Measurements from ENCODE around the gene ARHGEF12.
A peak's percentile ranks its signal among the peaks of the same experiment; 100 is the strongest.

Gene ARHGEF12

DNA sequence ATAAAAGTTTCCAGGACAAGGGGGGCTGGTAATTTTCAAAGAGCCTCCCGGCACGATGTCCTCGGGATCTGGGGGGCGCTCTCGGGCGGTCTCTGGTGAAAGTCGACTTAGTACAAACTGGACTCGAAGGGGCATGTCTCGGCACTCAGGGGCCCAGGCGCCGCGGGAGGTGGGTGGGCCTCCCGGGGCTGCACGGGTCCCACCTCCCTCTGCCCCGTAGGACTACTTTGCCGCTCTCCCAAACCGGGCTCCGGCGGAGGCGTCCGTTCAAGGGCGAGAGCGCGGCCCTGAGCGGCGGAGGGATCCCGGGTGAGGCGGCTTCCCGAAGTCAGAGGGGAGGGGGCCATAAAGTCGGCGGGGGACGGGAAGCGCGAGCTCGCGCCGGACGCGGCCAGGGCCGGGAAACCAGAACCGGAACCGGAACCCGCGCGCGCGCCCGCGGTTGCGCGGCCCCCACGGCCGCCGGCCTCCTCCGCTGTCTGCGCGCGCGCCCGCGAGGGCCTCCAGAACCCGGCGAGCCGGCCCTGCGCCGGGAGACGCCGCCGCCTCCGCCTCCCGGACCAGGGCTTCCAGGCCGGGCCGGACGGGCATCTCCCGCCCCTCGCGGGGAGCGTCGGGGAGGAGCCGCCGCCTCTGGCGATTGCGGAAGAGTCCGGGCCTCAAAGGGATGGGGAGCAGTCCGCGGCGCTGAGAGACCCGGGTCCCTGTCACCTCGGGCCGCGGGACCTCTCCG is at the start of gene ARHGEF12:
TSS of gene ARHGEF12 (plus strand) at position 506 of the 733 bp plus-strand sequence. CDS start 831 bp downstream, outside the sequence.
- DNase-seq (ENCODE audit: low spot score) (peak; percentile 76), FAIRE-seq (no peak)

GRCh38 chr11:120288021-120288420 is 48.2 kb upstream of the ARHGEF12 start:
- FAIRE-seq: no peak
- no peak for DNase-seq (ENCODE audit: low spot score)

DNA sequence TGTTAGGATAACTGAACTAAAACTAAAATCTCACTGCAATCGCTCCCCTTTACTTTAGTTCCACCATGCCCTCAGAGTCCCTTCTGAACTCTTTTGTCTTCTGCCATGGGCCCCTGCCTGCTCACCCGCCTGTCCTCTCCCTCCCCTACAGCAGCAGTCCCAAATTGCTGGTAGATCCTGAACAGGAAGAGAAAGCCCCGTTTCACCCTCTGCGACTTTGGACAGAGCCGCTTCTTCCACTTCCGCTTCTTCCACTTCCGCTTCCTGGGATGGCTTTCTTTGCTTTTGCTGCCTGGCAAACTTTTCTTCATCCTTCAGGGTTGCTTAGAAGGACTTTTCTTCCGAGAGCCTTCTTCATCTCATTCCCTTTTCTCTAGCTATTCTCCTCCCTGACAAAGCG is 46.8 kb upstream of the ARHGEF12 start:
- DNase-seq (ENCODE audit: low spot score) (no peak), FAIRE-seq (no peak)

DNA sequence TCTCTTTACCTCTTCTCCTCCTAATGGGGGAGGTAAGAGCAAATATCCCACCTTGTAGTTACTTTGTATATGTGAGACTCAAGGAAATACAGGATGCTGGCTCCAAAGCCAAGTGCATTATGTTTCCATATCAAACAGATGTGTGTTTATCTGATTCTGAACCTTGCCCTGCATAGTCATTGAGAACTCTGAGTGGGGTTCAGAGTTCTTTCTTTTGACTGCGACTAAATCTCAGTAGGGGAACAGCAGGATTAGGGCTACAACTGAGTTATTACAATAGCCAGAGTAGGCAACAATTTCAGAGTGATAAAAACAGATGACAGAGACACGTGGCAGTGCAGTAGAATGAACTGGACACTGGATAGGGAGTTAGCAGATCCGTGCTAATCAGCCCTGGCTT is 45.3 kb upstream of the ARHGEF12 start:
- FAIRE-seq: no peak

DNA sequence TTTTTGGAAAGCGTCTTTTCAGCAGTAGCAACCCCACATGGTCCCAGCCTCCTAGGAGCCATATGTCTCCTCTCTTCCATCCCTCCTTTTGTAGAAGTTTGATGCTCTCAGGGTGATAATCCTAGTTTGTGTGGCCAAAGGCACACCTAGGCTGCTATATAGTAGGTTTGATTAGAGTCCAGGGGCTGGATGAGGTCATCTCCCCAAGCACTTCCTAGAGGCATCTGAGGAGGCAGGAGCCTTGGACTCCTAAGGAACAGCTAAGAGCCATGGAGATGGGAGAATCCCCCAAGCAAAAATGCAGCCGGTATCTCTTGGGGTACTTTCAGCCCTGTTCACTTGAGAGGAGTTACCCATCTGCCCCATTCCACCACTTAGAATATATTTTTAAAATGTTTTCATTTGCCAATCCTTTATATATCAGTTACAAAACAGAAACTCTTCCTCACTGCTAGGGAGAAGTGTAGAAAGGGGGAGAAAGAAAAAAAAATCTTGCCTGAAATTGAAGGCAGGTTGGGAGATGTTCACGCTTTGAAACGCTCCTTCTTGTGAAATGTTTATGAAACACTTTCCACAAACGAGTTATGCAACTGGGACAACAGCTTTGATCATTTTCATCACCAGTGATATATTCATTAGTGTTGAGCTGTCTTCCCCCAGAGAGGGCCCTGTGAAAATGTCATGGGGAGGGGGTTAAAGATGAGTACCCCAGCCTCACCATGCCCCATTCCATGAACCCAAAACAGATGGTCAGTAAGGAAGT is 43.0 kb upstream of the ARHGEF12 start:
- FAIRE-seq: no peak
- no peak for DNase-seq (ENCODE audit: low spot score)

More for the DNA sequence above, 45.3 kb upstream of the ARHGEF12 start:
- no peak for DNase-seq (ENCODE audit: low spot score)

DNA sequence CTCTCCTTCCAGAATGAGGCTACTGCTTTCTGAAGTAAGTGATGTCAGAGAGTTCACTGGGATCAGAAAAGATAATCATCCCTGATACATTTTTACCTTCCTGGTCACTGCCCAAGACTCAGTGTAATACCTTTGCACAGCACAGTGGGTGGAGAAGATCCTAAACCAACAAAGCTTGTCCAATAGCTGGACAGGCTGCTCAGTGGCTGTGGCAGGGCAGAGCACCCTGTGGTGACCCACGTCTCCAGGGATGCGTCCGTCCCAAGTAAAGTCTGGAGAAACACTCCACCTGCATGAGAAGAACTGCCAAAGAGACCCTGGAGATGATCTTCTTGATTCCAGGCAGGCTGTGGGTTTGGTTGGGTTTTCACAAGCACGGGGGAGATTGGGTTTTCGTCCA is 42.1 kb upstream of the ARHGEF12 start:
- DNase-seq (ENCODE audit: low spot score): no peak
- no peak for FAIRE-seq

DNA sequence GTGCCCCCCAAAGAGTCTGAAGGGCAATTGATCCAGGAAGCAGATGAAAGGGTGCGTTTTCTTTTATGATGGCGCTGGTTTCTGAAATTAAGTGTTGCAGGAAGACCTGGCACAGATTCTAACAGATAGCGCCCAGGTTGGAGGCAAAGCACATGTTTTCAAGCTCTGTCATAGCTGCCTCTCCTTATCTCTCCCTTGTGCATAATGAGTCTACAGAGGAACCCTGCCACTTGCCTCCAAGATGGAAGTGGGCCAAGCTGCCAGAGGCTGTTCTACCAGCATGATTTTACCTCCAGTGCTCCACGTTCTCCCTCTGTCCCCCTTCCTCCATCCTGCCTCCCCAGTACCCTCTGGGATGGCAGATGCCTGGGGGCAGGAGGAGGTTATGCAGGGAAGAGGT is 41.1 kb upstream of the ARHGEF12 start:
- FAIRE-seq (no peak), DNase-seq (ENCODE audit: low spot score) (no peak)

DNA sequence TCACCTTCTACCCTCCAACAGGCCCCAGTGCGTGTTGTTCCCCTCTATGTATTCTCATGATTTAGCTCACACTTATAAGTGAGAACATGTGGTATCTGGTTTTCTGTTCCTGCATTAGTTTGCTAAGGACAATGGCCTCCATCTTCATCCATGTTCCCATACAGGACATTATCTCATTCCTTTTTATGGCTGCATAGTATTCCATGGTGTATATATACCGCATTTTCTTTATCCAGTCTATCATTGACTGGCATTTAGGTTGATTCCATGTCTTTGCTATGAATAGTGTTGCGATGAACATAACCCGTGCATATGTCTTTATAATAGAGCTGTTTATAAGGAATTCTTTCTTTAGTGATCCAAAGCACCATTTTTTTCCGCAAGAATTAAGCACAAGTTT is 39.7 kb upstream of the ARHGEF12 start:
- DNase-seq (ENCODE audit: low spot score): no peak
- FAIRE-seq: no peak

DNA sequence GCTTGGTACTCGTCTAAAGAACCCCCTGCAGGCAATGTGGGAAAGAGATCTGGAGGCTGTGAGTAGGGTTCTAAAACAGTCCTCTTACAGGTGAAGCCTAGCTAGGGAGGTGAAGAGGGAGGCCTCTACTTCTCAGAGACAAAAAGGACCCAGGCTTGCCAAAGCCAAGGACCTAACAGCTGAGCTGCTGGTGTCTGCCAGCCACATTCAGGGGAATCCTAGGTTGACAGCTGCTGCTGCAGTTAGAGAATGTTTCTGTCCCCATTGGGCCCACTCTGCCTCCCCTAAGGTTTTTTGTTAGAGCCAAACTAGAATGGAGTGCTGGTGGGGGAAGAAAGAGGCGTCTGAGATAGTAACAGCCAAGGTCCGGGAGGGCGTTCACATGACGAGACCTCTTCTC is 37.8 kb upstream of the ARHGEF12 start:
- FAIRE-seq (no peak), DNase-seq (ENCODE audit: low spot score) (no peak)

DNA sequence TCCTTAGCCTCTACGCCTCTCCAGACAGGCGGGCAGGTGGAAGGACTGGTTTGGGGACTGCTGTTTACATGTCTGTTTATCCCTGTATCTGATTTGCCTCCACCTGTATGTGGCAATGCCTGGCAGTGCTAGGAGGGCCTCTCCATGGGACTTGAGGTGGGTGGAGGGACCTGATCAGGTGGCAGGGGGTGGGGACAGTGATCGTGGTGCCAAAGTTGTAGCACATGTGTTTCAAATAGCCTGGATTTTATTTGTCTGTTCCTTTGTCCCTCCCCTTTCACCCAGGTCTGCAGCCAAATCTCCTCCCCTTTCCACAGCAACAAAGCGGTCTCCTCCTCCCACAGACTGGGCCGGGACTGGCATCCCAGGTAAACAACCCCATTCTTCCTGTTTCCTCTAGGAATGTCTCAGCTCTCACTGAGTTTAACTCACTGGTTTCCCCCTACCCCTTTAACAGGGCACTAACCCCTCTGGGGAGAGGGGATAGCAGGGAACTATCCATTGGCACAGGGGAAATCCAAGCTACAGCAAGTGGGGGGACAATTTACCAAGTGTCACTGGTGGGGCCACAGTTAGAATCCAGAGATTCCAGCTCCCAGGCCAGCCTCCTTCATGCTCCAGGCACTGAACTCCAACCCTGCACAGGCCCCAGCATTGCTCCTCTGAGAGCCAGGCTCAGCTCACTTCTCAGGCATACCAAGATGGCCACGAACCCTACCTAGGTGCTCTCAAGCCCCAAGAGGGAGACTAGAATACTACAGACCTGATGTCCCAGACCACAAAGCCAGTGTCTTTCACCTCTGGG is 34.0 kb upstream of the ARHGEF12 start:
- FAIRE-seq (no peak), DNase-seq (ENCODE audit: low spot score) (no peak)

GRCh38 chr11:120303004-120303637 is 33.1 kb upstream of the ARHGEF12 start:
- peak; percentile 48 for DNase-seq (ENCODE audit: low spot score)
- no peak for FAIRE-seq

DNA sequence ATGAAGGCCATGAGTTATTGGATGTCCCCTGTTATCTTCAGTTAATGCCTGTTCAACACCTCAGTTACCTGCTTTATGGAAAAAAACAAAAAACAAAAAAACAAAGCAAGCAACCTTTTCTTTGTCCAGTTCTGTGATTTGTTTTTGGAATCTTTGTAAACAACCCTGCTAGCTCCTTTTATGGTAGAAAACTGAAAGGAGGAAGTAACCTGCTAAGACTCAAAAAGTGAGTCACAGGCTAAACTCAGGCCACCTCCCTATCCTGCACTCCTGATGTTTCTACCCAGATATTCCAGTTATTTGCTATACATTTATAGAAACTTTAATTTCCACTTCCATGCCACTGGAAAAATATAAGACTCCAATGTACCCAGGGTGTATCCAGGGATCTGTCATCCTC is 31.7 kb upstream of the ARHGEF12 start:
- DNase-seq (ENCODE audit: low spot score) (peak; percentile 14), FAIRE-seq (no peak)

DNA sequence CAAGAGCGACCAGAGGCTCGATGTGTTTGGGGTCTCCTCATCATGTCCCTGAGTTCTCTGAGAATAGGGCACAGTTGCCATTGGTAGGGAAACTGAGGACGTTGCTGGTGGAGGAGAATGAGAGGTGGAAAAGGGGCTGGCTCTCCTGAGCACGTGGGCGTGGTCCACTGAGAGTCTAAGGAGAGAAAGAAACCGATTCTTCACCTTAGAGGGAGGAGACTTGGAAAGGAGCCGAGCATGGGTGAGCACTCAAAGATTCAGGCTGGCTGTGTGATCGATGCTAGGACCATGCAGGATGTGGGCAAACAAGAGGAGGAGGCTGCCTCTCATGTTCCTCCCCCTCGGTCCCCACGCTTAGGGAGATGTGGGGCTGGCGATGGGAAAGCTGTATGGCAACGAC is 30.9 kb upstream of the ARHGEF12 start:
- FAIRE-seq: no peak

GRCh38 chr11:120306519-120307242 is 29.5 kb upstream of the ARHGEF12 start:
- no peak for FAIRE-seq

More for the DNA sequence above, 30.9 kb upstream of the ARHGEF12 start:
- no peak for DNase-seq (ENCODE audit: low spot score)

DNA sequence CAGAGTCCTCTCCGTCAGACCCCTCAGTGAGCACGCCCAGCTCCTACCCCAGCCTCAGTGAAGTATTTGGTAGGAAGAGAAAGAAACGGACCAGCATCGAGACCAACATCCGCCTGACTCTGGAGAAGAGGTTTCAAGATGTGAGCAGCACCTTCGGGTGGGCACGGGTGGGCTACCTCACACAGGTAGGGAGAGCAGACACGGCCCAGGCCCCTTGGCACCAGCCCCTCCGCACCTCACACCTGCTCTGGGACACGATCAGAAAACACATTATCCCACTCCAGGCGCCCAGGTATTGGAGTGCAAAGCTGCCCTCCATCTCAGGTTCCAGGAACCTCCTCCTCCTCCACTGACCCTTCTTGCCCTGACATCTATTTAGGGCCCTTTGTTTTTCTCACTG is 28.7 kb upstream of the ARHGEF12 start:
- FAIRE-seq (no peak), DNase-seq (ENCODE audit: low spot score) (no peak)

More at GRCh38 chr11:120306519-120307242, 29.5 kb upstream of the ARHGEF12 start:
- DNase-seq (ENCODE audit: low spot score): peak; percentile 71

- DNase-seq (ENCODE audit: low spot score): no peak
- FAIRE-seq: no peak
These were observed 28.1 kb upstream of the ARHGEF12 start for GRCh38 chr11:120308081-120308480.

GRCh38 chr11:120310870-120311269 is 25.3 kb upstream of the ARHGEF12 start:
- DNase-seq (ENCODE audit: low spot score) (no peak), FAIRE-seq (no peak)

- DNase-seq (ENCODE audit: low spot score) (no peak), FAIRE-seq (no peak)
These were observed 21.4 kb upstream of the ARHGEF12 start for GRCh38 chr11:120314861-120315260.

DNA sequence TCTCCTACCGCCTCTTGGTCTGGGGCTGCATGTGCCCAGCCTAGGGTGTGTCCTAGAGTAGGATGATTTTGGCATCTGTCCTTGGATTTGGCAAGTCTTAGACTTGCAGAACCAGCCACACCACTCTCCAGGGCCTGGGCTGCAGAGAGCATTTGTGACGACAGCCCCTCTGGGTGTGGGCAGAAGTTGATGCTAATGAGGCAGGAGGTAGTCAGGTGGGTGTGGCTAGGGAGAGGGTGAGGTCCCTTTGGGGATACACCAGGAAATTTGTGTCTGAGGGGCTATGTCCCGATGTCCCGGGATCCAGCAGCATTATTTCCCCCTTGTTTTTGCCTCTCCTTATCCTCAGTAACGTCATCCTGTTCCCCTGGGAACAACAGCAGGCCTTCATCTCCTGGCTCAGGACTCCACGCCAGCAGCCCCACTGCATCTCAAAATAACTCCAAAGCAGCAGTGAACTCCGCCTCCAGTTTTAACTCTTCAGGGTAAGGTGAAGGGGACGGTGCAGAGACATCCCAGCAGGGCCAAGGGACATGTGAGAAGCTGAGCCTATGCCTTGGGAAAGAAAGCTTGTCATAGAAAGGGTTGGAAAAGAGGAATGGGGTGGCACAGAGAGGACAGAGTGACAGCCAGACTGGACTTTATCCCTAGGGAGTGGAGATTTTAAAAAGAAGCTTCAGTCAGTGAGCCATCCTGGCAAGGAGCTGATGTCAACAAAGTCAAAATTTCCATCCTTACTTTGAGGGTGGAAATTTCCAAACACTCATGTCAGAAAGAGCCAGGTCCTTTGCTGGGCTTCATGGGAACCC is 19.1 kb upstream of the ARHGEF12 start:
- DNase-seq (ENCODE audit: low spot score) (no peak), FAIRE-seq (no peak)
